Stimulated activated CD4-positive, alpha-beta T cell treated with anti-CD3 and anti-CD28 coated beads, Interleukin-15, amount 100 ng/mL, for 24 hours (primary cell): Measurements from ENCODE around the gene C3orf49.

Source experiments
- DNase-seq: peaks from one replicate; pipeline ENCODE4 v3.0.0-alpha.2; 2020

C3orf49 gene, protein sequence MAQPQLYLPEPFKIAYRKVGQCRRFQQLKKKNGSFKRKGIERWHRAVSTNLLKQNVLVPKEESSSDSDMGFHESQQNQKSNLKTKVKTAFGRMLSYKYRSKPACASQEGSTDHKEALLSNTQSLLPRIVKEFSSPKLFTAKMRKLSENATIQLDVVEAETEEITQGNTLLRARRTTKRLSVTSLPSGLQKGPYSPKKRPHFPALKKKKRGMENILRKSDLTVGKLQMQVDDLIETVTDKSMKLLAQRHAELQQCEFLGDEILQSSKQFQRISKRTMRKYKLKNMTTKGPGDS

DNA sequence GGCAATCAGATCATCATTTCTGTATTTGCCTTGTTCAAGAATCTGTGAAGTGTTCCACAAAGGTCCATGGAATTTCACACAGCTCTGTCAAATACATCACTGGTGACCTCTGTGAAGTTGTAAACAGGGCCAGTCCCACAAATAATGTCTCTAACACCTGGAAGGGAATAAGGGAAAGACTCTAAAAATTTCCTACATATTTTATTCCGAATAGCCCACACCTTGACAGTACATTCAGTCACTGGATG, at the start of gene C3orf49:
Gene C3orf49, plus strand, starts transcription at position 149 of the 248 bp plus-strand sequence. CDS start 173 bp downstream, outside the sequence.
- DNase-seq, result no peak

DNA sequence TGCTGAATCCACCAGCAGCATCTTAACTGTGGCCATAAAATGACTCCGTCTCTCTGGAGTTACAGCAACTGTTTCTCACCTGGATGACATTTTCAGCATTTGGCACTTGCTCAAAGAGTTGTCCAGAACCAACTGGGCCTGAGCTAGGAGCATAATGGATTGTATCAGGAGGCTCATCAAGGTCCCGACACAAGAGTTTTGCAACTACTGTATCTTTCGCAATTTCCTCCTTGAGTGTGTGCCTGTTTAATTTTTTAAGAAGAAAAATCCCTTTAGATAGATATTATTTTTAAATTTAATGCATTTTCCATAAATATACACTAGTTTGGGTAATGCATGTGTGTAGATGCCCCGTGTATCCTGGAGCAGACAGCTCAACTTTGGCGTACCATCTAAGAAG, 44.3 kb upstream of the C3orf49 start:
- no peak for DNase-seq

DNA sequence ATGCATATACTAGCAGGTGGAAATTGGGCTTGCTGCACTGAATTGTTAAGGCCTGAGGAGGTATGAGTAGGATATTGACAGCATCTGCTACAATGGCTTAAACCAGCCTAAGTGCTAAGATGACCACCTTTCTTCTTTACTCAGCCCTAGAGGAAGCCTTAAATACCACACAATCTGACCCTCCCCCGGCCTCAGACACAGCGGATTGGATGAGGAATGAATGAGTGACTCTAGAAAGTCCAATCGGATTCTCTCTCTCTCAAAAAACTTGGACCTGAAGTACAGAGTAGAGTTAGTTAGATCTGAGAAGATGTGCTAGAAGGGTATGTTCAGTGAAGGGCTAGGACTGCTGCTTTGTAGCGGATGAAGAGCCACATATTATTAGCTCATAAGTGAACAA, 39.9 kb upstream of the C3orf49 start:
- no peak for DNase-seq

DNA sequence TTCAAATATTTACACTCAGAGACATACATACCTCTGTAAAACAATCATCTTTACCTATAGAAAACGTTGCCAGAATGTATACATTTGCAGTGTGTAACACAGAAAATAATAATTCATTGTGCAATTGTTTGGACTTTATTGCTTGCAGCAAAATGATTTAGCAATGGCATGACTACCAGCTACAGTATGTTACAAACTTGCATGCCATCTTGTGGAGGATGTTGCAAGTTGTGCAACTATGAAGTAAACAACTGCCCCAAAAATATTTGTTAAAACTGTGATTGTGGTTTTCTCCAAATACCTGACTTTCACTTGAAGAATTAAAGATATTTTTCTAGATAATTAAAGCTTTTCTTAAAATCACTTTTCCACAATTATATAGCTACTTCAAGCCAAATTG, 27.1 kb upstream of the C3orf49 start:
- no peak for DNase-seq

DNA sequence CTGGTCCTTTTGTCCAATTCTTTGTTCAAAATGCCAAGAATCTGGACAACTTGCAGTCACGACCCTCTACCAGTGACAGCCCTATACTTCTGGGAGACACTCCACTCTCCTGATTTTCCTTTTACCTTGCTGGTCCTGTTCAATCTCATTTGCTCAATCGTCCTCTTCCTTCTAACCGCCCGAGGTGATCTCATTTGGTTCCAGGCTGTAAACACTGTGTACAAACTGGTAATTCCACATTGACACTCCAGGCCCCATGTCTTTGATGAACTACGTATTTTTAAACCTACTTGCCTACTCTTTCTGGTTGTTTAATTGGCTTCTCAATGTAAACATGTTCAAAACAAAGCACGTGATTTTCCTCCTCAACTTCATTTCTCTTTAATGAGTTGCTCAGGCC, 23.7 kb upstream of the C3orf49 start:
- DNase-seq, result no peak

DNA sequence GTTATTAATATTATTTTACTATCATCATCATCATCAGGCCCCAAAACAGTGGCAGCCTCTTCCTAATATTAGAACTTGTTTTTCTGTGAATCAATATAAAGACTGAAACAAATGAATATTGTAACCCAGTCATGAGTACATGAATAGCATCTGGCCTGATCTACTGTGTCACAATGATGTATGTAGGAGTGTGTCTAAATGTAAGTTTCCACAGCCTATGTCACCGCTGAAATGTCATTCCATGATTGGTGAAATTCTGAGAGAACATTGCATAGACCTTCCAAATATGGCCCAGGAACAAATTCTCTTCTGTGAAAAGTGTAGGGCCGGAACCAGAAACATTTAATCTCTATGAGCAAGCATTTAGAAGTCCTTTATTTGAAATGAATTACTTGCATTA, 20.6 kb upstream of the C3orf49 start:
- DNase-seq, result no peak

DNA sequence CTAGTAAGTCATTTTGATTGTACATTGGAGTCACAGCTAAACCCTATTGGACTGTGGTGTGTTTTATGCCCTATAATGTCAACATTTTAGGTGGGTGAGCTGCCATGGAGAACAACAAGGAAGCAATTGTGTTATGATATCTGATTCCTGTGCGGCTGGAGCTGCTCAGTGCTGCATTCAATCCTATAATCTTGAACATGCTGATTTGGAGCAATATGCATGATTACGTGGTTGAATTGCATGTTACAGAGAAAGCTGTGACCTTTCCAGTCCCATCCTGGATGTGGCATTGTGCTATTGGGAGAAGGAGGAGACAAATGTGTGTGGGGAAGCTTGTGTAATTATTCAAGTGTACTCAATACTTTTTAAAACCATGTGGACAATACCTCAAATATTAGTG, 20.1 kb upstream of the C3orf49 start:
- no peak for DNase-seq

DNA sequence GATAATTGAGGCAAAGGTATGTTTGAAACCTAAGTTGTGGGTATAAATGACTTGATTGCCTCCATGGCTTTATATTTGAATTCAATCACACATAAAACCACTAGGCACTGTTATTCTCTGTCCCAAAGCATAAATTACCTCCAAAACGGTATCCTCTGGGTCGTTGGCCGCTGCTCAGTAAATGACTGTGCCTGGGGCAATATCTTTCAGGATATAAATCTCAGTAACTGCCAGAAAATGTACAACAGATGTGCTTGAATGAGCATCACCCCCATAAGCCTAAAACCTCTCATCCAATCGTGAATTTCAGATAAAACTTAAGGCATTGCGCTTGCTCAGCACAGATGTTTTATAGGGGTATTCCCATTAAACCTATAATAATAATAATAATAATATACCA, 19.0 kb upstream of the C3orf49 start:
- DNase-seq, result no peak

DNA sequence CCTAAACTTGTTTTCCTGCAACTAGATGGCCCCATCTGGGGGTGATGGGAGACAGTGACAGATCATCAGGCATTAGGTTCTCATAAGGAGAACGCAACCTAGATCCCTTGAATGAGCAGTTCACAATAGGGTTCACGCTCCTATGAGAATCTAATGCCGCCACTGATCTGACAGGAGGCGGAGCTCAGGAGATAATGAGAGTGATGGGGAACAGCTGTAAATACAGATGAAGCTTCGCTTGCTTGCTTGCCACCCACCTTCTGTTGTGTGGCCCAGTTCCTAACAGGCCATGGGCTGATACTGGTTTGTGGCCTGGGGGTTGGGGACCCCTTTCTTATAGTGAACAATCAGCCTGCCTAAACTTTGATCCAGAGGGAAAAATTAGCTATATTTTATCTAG, 15.2 kb upstream of the C3orf49 start:
- no peak for DNase-seq

DNA sequence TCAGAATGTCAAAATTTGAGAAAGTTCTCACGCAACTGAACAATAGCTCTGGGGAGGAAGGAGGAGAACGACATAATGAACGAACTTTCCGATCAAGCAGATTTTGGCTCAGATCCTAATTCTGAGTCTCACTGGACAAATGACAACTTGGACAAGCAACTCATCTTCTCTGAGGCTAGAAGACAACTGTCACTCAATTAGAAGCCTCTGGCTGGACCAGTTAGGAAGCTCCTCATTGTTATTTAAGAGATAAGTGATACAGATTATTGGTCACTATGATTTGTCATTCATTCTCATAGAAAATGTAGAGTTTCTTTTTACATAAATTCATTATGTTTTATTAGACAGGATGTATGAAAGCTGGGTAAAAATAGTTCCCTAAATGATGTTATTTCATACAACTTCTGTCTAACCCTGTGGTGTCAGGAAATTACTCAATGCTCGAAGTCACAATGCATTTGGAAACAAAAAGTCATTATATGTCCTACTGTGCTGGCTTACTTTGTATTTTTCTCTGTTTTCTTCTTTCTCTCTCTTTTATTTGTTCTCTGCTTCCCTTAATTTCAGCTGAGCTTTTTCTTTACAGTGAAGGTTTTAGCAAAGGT, 11.0 kb upstream of the C3orf49 start:
- DNase-seq, result no peak

DNA sequence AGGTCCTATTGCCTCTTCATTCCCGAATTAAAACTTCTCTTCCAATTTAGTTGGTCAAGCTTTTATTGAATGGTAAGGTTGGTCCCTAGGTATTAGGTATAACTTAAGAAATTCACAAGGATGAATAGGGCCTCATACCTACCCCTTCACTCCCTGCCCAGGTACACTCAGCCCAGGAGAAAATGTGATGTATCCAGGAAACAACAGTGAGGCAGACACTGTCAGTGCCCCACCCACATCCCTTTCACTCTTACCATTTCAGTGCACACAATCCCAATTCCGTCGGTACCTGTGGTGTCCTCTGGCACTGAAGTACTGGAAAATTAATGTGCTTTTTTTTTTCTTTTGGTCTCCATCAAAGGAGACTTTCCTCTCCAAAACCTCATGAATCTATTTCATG, 10.5 kb upstream of the C3orf49 start:
- DNase-seq, result no peak

DNA sequence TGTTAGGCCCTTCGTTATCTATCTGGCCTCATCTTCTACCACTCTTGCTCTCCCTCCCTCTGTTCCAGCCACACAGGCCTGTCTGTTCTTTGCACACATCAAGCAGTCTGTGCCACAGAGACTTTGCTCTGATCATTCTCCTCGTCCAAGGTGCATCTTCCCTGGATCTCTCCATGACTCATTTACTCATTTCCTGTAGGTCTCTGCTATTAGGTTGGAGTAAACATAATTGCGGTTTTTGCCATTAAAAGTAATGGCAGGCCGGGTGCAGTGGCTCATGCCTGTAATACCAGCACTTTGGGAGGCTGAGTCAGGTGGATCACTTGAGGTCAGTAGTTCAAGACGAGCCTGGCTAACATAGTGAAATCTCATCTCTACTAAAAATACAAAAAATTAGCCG, 9.5 kb upstream of the C3orf49 start:
- no peak for DNase-seq

DNA sequence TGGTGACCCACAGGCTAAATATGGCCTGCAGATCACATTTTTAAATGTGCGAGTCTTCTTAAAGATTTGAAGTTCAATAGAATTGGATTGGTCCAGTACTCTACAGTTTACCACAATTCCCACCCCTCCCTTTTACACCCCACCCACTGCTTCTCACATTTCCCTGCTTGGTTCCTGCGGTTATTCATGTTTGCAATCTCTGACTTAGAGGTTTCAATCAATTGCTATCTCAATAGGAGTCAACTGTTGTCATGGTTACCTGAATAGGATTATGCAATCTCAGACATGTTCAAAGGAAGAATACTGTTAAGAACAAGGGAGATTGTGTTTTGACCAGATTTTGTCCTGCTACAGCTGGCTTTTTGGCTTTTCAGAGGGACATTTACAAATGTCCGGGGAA, 4.9 kb upstream of the C3orf49 start:
- DNase-seq, result no peak

DNA sequence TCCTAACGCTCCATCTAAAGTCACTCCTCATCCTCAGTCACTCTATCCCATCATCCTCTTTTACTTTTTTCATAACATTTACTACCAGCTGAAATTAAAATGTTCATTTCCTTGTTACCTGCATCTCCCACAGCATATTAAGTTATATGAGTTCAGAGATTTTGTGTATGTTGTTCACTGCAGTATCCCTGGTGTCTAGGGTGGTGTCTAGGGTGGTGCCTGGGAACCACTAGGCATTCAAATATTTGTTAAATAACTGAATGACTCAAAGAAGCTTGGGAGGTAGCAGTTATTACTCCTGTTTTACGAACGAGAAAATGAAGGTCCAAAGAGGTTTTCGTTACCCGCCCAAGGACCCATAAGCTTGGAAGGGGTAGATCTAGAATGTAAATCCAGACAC, 1.9 kb upstream of the C3orf49 start:
- DNase-seq, result no peak

DNA sequence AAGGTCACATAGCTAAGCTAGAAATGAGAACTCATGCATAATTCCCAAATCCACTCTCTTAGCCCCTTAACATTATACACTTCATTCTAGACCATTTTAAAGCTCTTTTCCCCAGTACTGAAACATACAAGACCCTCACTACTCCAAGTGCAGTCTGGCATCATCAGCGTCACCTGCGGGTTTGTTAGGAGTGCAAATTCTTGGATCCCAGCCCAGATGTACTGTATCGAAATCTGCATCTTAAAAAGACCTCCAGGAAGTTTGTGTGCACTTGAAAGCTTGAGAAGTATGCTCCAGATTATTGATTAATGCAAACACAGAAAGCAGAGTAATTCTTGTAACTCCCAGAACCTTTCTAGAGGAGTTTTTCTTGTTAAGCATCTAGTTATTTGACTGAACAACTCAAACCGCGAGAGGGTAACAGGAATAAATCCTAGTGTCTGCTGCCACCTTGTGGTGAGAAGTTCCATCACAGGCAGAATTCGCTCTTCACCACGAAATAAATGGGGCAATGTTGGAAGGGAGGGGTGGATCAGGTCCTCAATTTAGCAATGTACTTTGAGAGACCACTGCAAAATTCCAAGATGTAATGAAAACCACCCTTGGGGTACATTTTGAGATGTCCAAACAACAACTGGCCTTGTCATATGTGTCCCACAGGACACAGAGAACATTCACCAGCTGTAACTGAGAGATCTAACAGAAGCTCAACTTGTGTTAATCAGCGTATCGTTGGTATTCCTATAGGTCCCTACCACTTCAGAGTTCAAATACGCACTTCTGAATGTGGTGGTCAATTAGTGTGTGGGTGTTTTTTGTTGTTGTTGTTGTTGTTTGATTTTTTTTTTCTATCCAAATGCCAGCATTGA, 583 bp upstream of the C3orf49 start:
- peak; percentile 65 for DNase-seq

DNA sequence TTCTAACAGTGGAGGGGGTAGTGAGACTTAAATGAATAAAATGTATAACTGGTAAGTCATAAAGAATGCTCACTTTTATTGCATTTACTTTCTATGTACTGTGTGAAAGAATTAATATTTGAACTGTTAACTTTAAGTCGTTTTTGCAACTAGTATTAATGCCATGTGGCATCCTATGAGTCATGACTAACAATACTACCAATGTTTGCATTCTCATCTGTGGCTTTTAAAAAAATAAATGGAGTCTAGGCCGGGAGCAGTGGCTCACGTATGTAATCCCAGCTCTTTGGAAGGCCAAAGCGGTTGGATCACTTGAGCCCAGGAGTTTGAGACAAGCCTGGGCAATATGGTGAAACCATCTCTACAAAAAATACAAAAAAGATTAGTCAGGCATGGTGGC, 5.2 kb downstream of the C3orf49 start:
- DNase-seq, result no peak

DNA sequence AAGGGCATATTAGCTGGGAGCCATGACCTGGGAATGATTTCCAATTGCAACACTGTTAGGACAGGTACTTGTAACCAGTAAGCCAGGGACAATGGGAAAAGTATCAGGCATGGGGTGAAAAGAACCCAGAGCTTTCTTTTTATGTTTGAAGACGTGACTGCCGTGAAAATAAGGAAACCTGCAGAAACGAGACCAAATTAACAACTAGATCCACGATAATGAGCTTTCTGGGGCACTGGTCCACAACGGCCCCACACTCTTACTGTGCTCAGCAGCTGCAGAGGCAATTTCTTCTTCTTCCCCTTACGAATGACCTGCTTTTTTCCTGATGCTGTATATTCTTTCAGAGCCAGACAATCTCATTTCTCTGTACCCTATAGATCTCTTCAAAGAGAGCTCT, 11.4 kb downstream of the C3orf49 start:
- no peak for DNase-seq

DNA sequence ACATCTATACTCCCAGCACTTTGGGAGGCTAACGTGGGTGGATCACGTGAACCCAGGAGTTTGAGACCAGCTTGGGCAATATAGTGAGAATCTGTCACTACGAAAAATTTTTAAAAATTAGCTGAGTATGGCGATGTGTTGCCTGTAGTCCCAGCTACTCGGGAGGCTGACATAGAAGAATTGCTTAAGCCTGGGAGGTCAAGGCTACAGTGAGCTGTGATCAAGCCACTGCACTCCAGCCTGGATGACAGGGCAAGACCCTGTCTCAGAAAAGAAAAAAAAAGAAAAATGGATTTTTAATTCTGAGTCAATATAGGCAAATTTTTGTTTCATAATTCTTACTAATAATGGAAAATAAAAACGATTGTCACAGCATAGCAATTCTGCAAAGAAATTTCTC, 13.3 kb downstream of the C3orf49 start:
- no peak for DNase-seq

DNA sequence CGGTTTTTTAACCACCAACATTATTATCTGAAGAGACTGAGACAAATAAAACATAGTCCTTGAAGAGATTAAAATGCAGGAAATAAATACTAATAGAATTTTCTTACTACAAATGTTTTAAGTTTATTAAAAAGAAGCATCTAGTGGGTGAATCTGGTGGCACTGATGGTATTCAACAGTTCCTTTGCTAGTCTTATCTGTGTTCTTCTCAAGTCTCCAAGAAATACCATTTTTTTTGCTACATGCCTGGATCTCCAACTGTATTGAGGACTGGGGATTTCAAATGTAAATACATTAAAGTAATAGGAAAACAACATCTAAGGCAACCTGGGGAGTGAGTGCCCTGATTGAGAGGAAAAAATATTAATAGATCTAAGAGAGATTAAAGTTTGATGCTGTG, 22.6 kb downstream of the C3orf49 start:
- no peak for DNase-seq

DNA sequence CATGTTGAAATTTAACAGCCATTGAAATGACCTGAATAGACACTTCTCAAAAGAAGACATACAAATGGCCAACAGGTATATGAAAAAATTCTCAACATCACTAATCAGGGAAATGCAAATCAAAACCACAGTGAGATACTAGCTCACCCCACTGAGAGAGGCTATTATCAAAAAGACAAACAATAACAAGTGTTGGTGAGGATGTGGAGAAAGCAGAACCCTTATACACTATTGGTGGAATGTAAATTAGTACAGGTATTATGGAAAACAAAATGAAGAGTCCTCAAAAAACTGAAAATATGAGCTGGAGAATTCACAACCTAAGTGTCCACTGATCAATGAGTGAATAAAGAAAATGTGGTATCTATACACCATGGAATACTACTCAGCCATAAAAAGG, 23.0 kb downstream of the C3orf49 start:
- no peak for DNase-seq

DNA sequence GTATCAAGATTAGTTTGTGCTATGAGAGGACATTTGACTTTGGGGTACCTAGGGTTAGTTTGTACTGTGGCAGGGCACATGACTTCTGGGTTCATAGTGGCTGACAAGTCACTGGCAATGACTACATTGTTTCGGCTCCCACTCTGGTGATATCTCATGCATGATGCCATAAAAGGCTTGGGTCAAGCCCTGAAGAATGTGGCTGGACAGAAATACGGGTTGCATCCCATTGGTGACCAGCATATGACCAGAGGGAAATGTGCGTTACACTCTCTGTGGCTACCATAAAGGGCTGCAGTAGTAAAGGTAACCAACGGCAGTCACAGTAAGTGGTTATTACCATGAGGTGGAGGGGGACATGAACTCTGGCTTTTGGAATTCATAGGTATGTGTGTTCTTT, 26.1 kb downstream of the C3orf49 start:
- no peak for DNase-seq

DNA sequence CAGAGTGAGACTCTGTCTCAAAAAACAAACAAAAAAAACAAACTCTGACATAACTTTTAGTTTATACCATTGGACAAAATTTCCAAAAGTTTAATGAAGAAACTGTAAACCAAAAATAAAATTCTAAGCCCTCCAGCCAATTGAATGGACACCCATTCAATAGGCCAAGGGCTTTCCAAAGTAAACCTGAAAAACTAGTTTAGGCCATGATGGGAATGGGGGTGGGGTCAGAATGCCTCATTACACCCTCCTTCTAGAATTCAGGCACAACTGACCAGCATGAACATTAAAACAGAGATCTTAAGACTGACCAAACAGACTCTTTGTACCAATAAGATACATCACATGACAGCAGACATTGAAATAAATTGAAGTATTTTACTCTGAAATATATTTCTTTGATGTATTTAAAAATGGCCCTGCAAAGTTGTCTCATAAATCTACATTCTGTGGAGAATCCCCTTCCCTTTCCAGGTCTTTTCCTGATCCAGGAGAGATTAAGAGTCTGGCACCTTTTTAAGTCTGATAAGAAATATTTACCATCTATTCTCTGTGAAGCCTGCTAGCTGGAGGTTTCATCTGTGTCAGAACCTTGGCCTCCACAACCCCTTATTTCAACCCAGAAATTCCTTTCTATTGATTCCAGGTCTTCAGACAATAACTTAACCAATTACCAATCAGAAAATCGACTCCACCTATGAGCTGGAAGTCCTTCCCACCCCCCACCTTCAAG, 28.8 kb downstream of the C3orf49 start:
- DNase-seq, result no peak

DNA sequence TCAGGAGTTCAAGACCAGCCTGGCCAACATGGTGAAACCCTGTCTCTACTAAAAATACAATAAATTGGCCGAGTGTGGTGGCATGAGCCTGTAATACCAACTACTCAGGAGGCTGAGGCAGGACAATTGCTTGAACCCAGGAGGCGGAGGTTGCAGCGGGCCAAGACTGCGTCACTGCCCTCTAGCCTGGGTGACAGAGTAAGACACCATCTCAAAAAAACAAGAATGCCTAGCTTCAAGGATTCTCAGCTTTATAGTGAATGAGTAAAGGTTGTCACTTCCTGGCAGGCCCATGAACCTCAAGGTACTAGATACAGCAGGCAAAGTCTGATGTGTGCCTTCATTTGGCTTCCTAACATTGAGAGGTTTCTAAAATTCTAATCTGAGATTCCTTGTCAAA, 30.1 kb downstream of the C3orf49 start:
- no peak for DNase-seq

DNA sequence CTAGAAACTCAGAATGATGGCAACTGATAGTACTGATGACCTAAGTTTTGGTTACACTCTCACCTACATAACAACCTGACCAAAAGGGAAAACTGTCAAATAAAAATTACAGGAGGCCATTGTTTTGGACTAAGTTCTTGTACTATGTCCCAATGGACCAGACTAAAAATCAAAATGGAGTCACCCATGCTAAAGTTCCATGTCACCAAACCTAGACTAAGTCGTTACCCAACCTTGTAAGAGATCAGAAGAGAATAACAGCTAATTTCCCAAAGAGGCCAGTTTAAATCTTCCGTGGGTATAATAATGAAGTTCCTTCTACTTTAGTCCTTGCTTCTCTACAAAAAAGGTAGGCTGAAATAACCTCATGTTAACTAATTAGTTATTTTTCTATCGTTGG, 32.2 kb downstream of the C3orf49 start:
- no peak for DNase-seq
